Measurements from ENCODE around the gene TRIM71. TPM values are rescaled to one million over a fixed set of nuclear protein-coding genes. Genes with fewer than 3 reads are reported as not detected.

TRIM71 gene
- total RNA-seq, 2 donors from 2014 or later: 0.03 TPM; not detected in 1

- Mint-ChIP-seq H3K36me3 (ENCODE audit: low read depth) (no peaks in the 10 kb centered on the region), H3K27me3 (peaks cover 9% of the 10 kb centered on the region), H3K4me1 (peaks cover 9% of the 10 kb centered on the region), H3K4me3 (no peak overlapping the region), H3K27ac (no peak overlapping the region)
- ATAC-seq (no peak), DNase-seq (no peak)
- H3K9me3 ChIP-seq (ENCODE audit: control insufficient read depth, low read length, poor library complexity, severe bottlenecking): no peaks in the 10 kb centered on the region
Observed at GRCh38 chr3:32813180-32813579, 4.6 kb upstream of the TRIM71 start.

- DNase-seq (no peak), ATAC-seq (no peak)
- H3K9me3 ChIP-seq (ENCODE audit: control insufficient read depth, low read length, poor library complexity, severe bottlenecking): no peaks in the 10 kb centered on the region
- Mint-ChIP-seq H3K27me3 (peaks cover 17% of the 10 kb centered on the region), H3K36me3 (ENCODE audit: low read depth) (no peaks in the 10 kb centered on the region), H3K4me3 (no peak overlapping the region), H3K27ac (peak overlapping the region; percentile 9), H3K4me1 (peaks cover 12% of the 10 kb centered on the region)
Observed at GRCh38 chr3:32814361-32814760, 3.4 kb upstream of the TRIM71 start.

- peaks cover 12% of the 10 kb centered on the region for H3K4me1 Mint-ChIP-seq
- no peaks in the 10 kb centered on the region for H3K36me3 Mint-ChIP-seq (ENCODE audit: low read depth)
- DNase-seq: no peak
- H3K9me3 ChIP-seq (ENCODE audit: control insufficient read depth, low read length, poor library complexity, severe bottlenecking): no peaks in the 10 kb centered on the region
- peaks cover 29% of the 10 kb centered on the region for H3K27me3 Mint-ChIP-seq
- ATAC-seq: no peak
- H3K27ac Mint-ChIP-seq: no peak overlapping the region
- H3K4me3 Mint-ChIP-seq: peak overlapping the region; percentile 89
Observed at GRCh38 chr3:32815841-32816438, 1.9 kb upstream of the TRIM71 start.

GRCh38 chr3:32816439-32817256 lies 1.1 kb upstream of the TRIM71 start:
- H3K9me3 ChIP-seq (ENCODE audit: control insufficient read depth, low read length, poor library complexity, severe bottlenecking): no peaks in the 10 kb centered on the region
- ATAC-seq (no peak), DNase-seq (no peak)
- Mint-ChIP-seq H3K27ac (no peak overlapping the region), H3K4me1 (peaks cover 12% of the 10 kb centered on the region), H3K4me3 (peak overlapping the region; percentile 89), H3K36me3 (ENCODE audit: low read depth) (no peaks in the 10 kb centered on the region), H3K27me3 (peaks cover 29% of the 10 kb centered on the region)

- H3K4me3 Mint-ChIP-seq: peak overlapping the region; percentile 89
- DNase-seq: no peak
- ATAC-seq: no peak
- H3K27ac Mint-ChIP-seq: no peak overlapping the region
- no peaks in the 10 kb centered on the region for H3K36me3 Mint-ChIP-seq (ENCODE audit: low read depth)
- H3K27me3 Mint-ChIP-seq: peaks cover 29% of the 10 kb centered on the region
- no peaks in the 10 kb centered on the region for H3K9me3 ChIP-seq (ENCODE audit: control insufficient read depth, low read length, poor library complexity, severe bottlenecking)
- peaks cover 12% of the 10 kb centered on the region for H3K4me1 Mint-ChIP-seq
Observed at GRCh38 chr3:32817257-32817557, 590 bp upstream of the TRIM71 start.

GRCh38 chr3:32818229-32818969 lies 602 bp downstream of the TRIM71 start:
- H3K4me3 Mint-ChIP-seq: peak overlapping the region; percentile 87
- H3K4me1 Mint-ChIP-seq: peaks cover 12% of the 10 kb centered on the region
- no peak for DNase-seq
- H3K36me3 Mint-ChIP-seq (ENCODE audit: low read depth): no peaks in the 10 kb centered on the region
- ATAC-seq: no peak
- no peak overlapping the region for H3K27ac Mint-ChIP-seq
- peaks cover 35% of the 10 kb centered on the region for H3K27me3 Mint-ChIP-seq
- no peaks in the 10 kb centered on the region for H3K9me3 ChIP-seq (ENCODE audit: control insufficient read depth, low read length, poor library complexity, severe bottlenecking)

GRCh38 chr3:32818970-32819511 lies 1.2 kb downstream of the TRIM71 start:
- H3K4me1 Mint-ChIP-seq: peaks cover 12% of the 10 kb centered on the region
- H3K9me3 ChIP-seq (ENCODE audit: control insufficient read depth, low read length, poor library complexity, severe bottlenecking): no peaks in the 10 kb centered on the region
- H3K27me3 Mint-ChIP-seq: peaks cover 39% of the 10 kb centered on the region
- ATAC-seq (no peak), DNase-seq (no peak)
- H3K36me3 Mint-ChIP-seq (ENCODE audit: low read depth): no peaks in the 10 kb centered on the region
- H3K27ac Mint-ChIP-seq: no peak overlapping the region
- H3K4me3 Mint-ChIP-seq: peak overlapping the region; percentile 82

- DNase-seq (no peak), ATAC-seq (no peak)
- H3K9me3 ChIP-seq (ENCODE audit: control insufficient read depth, low read length, poor library complexity, severe bottlenecking): no peaks in the 10 kb centered on the region
- no peaks in the 10 kb centered on the region for H3K36me3 Mint-ChIP-seq (ENCODE audit: low read depth)
- peak overlapping the region; percentile 82 for H3K4me3 Mint-ChIP-seq
- no peak overlapping the region for H3K27ac Mint-ChIP-seq
- H3K4me1 Mint-ChIP-seq: peaks cover 9% of the 10 kb centered on the region
- peaks cover 40% of the 10 kb centered on the region for H3K27me3 Mint-ChIP-seq
Observed at GRCh38 chr3:32819551-32820348, 2.0 kb downstream of the TRIM71 start.

- H3K27ac Mint-ChIP-seq: no peak overlapping the region
- no peaks in the 10 kb centered on the region for H3K9me3 ChIP-seq (ENCODE audit: control insufficient read depth, low read length, poor library complexity, severe bottlenecking)
- no peak for ATAC-seq
- H3K27me3 Mint-ChIP-seq: peaks cover 45% of the 10 kb centered on the region
- no peak for DNase-seq
- H3K36me3 Mint-ChIP-seq (ENCODE audit: low read depth): no peaks in the 10 kb centered on the region
- peaks cover 8% of the 10 kb centered on the region for H3K4me1 Mint-ChIP-seq
- no peak overlapping the region for H3K4me3 Mint-ChIP-seq
Observed at GRCh38 chr3:32820430-32820829, 2.6 kb downstream of the TRIM71 start.

- peaks cover 5% of the 10 kb centered on the region for H3K4me1 Mint-ChIP-seq
- no peak overlapping the region for H3K4me3 Mint-ChIP-seq
- ATAC-seq (no peak), DNase-seq (no peak)
- H3K9me3 ChIP-seq (ENCODE audit: control insufficient read depth, low read length, poor library complexity, severe bottlenecking): no peaks in the 10 kb centered on the region
- H3K27ac Mint-ChIP-seq: no peak overlapping the region
- no peaks in the 10 kb centered on the region for H3K36me3 Mint-ChIP-seq (ENCODE audit: low read depth)
- H3K27me3 Mint-ChIP-seq: peaks cover 45% of the 10 kb centered on the region
Observed at GRCh38 chr3:32820971-32821685, 3.3 kb downstream of the TRIM71 start.

- no peak for DNase-seq
- peaks cover 46% of the 10 kb centered on the region for H3K27me3 Mint-ChIP-seq
- no peak for ATAC-seq
- H3K9me3 ChIP-seq (ENCODE audit: control insufficient read depth, low read length, poor library complexity, severe bottlenecking): no peaks in the 10 kb centered on the region
- no peak overlapping the region for H3K27ac Mint-ChIP-seq
- H3K4me3 Mint-ChIP-seq: no peak overlapping the region
- H3K36me3 Mint-ChIP-seq (ENCODE audit: low read depth): no peaks in the 10 kb centered on the region
- H3K4me1 Mint-ChIP-seq: peaks cover 5% of the 10 kb centered on the region
Observed at GRCh38 chr3:32821686-32822296, 4.0 kb downstream of the TRIM71 start.

Data from T-helper 17 cell (primary cell).